HG03064 (cell line): Measurements from ENCODE around the gene TIMMDC1.
A peak's percentile ranks its signal among the peaks of the same experiment; 100 is the strongest.

ENCODE experiments used
- ATAC-seq: cut with Tn5 transposase; IDR thresholded peaks from one replicate; pipeline ENCODE4 v1.9.1; 2021; ENCODE audit warnings: low read depth; ENCODE audit not compliant: unreplicated experiment

TIMMDC1 gene, protein sequence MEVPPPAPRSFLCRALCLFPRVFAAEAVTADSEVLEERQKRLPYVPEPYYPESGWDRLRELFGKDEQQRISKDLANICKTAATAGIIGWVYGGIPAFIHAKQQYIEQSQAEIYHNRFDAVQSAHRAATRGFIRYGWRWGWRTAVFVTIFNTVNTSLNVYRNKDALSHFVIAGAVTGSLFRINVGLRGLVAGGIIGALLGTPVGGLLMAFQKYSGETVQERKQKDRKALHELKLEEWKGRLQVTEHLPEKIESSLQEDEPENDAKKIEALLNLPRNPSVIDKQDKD

DNA sequence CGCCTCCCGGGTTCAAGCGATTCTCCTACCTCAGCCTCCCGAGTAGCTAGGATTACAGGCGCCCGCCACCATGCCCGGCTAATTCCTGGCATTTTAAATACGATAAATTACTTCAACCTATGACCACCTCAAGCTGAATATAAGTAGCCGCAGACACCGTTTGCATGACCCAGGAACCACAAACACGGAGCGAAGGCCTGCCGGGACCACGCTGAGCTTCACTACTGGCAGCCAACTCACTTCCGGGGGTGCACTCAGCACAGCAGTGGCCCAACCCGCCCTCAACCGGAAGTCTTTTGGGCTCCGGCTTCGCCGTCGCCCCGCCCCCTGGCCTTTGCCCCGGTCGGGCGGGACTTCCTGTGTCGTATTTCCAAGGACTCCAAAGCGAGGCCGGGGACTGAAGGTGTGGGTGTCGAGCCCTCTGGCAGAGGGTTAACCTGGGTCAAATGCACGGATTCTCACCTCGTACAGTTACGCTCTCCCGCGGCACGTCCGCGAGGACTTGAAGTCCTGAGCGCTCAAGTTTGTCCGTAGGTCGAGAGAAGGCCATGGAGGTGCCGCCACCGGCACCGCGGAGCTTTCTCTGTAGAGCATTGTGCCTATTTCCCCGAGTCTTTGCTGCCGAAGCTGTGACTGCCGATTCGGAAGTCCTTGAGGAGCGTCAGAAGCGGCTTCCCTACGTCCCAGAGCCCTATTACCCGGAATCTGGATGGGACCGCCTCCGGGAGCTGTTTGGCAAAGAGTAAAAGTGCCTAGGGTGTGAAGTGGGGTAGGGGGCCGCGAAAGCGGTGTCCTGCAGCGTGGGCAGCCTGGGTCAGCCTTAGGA lies at the start of gene TIMMDC1:
Gene TIMMDC1, plus strand, starts transcription at position 362 of the 826 bp plus-strand sequence. Its CDS starts 187 bp downstream, at position 549.
- peak; percentile 98 for ATAC-seq

- no peak for ATAC-seq
These were observed 44.5 kb upstream of the TIMMDC1 start for GRCh38 chr3:119453822-119454221.

GRCh38 chr3:119456469-119456868 lies 41.9 kb upstream of the TIMMDC1 start:
- no peak for ATAC-seq

DNA sequence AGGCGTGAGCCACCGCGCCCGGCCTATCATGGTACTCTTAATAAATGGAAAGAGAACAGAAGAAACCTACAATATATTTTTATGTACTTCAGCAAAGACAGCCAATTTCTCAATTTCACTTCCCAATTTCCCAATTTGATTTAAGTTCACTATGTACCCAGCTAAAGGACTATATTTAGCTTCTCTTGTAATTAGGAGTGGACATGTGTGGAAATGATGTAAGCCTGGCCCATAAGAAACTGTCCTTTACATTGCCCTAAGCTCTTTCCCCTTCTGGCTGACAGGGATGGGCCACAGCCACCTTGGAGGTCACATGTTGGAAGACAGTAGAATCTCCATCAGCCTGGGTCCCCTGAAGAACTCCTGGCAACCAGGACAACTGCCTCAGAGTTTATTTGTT lies 41.1 kb upstream of the TIMMDC1 start:
- ATAC-seq: no peak

DNA sequence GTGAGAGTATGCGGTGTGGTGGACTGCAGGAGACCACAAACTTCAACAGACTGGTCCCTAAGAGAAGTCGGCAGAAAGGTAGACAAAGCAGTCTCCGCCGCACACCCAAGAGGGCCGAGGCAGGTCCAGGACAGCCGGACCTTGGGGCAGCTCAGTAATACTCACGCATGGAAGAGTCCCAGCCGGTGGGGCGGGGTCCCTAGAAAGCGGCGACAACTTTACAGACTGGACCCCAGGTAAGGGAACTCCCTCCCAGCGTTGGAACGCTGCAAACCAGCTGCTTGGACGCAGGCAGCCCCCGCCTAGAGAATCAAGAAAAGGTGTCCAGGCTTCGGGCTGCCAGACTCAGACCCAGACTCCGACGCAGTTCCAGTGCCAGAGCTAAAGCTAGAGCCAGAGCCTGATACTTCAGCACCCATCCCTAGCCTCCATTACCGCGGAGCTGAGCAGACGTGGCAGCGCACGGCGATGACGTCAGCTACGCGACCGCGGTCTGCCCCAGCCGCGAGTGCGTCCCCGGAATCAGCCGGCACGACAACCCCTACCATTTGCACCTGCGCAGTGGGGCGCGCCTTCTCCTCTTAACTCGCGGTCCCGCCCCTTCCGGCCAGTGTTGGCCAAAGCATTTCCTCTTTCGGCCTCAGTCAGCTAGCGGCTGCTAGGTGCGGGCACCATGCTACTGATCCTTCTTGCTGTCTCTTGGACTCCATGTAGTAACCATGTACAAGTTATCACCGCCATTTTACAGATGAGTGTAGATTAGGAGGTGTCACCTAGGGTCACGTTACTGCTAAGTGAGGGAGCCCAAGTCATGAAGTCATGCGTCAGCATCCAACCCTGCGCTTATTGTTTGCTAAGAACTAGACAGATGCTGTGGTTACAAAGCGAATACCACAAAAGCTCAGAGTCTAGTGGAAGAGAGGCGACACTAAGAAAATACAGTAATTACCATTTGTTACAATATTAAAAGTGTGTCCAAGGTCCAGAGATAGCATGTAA lies 34.9 kb upstream of the TIMMDC1 start, which contains the start of gene TMEM39A:
Gene TMEM39A, minus strand, starts transcription at position 445 of the 999 bp plus-strand sequence. CDS start 1,541 bp downstream, outside the sequence.
- ATAC-seq: peak; percentile 90

DNA sequence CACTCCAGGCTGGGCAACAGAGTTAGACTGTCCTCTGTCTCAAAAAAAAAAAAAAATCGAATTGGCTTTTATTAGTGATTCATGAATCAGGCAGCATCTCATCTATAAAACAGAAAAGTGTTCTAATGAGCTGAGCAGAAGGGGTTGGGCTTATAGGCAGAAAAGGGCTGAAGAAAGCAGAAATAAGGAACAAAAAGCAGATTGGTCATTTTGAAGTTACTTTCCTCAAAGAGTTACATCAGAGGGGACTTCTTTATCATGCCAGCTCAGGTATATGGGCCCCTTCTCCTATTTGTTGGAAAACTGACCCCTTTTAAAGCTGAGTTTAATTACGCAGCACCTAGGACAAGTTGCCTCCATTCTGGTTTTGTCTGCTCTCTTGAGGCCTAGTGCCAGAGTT lies 30.3 kb upstream of the TIMMDC1 start:
- no peak for ATAC-seq

DNA sequence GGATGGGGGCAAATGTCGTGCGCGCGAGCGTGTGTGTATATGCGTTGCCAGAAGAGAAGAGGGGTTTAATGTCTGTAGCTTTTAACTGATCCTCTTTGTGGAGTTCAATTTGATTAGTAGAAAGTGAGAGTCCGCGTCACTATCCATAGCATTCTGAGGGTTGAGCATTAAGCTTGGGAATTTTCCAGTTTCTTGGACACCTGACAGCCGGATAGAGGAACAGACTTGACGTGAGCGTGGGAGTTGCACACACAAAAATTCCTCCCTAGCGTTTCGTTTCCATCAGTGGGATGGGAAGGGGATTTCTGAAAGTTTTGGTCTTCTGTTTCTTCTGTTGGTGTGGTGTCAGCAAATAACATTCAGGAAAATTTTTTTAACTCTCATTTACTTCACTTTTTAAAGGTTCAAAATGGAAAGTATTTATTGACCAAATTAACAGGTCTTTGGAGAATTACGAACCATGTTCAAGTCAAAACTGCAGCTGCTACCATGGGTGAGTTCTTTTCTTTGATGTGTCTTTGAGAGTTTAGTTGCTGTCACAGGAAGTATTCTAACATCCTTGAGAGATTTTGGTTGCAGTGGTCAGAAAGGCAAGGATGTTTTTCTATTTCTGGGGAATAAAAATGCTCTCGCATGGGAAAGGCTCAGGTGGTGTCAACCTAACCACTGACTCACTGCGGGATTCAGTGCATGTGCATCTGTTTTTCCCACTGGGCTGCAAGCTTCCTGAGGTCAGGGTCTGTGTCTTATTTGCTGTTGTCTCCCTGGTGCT lies 28.7 kb upstream of the TIMMDC1 start:
- no peak for ATAC-seq

- no peak for ATAC-seq
These were observed 27.5 kb upstream of the TIMMDC1 start for GRCh38 chr3:119470866-119471265.

- ATAC-seq: no peak
These were observed 17.3 kb upstream of the TIMMDC1 start for GRCh38 chr3:119481079-119481478.

DNA sequence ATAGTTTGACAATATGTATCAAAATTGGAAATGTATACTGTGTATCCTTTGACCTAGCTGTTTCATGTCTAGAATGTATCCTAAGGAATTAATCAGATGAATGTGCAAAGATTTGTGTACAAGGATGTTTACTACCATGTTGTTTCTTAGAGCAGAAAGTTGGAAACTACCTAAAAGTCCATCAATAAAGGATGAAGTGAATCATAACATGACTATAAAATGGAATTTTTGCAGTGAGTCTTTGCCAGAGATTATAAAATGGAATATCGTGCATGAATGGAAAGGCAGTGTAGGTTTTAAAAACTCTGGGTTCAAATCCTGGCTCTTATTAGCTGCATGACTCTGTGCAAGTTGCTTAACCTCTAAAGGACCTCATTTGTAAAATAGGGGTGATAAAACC lies 15.2 kb upstream of the TIMMDC1 start:
- ATAC-seq: no peak

DNA sequence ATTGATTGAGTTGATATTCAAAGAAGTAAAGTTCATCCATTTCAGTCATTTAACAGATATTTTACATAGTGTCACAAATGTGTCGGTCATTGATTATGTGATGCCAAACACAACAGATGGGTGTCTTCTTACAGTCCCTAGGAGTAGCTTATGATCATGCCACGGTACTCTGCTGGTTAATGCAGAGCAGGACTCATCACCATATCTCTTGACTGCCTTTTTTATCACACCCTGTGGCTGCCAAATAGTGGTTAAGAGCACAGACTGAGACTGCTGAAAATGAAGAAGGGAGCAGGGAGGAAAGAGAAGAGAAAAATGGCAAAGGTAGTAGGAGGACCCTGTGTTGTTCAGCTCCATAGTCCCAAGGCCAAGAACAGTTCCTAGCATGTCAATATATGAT lies 12.8 kb upstream of the TIMMDC1 start:
- ATAC-seq: no peak

- ATAC-seq: no peak
These were observed 8.2 kb upstream of the TIMMDC1 start for GRCh38 chr3:119490153-119490552.

GRCh38 chr3:119492128-119492527 lies 6.2 kb upstream of the TIMMDC1 start:
- no peak for ATAC-seq

GRCh38 chr3:119492810-119493209 lies 5.5 kb upstream of the TIMMDC1 start:
- ATAC-seq: no peak

DNA sequence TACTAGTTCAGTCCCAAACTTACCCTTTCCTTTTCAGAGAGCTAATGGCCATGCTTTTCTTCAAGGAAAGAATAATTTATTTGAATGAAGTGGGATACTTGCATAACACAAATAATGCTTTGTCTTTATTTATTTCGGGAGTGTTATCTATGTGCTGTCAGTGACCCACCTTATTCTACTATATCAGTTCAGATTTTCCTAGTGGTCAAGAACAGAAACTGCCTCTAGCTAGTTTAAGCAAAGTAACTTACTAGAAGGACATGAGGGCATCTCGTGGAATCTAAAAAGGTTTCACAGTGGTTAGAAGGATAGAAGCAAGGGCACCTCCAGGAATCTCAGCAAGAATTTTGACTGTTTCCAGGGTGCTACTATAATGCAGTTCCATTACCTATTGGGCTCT lies 3.8 kb upstream of the TIMMDC1 start:
- ATAC-seq: no peak

DNA sequence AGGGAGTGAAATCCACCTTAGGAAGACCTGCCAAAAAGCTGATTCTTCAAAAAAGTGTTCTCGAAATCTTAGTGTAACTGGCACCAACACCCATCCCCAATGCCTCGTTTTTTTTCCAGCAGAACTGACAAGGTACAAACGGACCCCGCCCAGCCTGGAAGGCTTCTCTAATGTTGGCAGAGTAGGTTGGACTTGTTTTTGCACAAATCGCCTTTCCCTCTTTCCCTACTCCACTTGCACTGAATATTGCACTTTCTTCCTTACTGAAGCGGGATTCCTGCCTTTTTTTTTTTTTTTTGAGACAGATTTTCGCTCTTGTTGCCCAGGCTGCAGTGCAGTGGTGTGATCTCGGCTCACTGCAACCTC lies 544 bp upstream of the TIMMDC1 start:
- ATAC-seq: no peak

GRCh38 chr3:119500265-119500664 lies 1.9 kb downstream of the TIMMDC1 start:
- no peak for ATAC-seq

DNA sequence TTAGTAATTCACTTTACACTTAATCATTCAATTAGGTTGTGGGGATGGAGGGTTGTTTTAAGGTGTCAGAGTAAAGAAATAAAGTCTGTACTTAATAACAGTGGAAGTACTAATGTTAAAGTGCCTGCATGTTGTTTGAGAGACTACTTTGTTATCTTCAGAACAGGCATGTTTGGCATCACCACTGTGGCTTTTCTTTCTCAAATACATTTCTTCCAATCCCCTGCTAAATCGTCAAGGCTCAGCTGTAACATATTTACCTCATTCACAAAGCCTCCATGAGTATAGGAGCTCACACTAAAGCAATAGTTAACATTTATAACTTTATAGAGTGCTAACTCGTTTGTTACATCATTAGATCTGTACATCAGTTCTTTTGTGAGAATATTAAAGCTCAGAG lies 2.6 kb downstream of the TIMMDC1 start:
- no peak for ATAC-seq

DNA sequence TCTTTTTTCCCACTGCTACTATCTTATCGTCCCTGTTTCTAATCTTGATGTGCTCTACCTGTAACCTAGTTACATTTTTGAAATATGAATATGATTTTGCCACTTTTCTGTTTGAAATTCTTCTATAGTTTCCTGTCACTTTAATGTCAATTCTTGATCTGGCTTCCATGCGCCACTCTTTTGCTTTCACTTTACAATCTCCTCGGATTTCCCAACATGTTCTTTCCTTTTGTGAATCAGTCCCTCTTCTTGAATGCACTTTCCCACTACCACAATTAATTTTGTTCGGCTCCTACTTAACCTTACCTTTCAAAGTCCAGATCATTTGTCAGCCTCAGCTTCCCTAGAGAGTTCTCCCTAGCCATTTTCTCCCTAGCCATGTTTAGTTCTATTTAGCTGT lies 8.3 kb downstream of the TIMMDC1 start:
- ATAC-seq: no peak

- no peak for ATAC-seq
These were observed 9.1 kb downstream of the TIMMDC1 start for GRCh38 chr3:119507404-119507803.
